Measurements from ENCODE around the gene AVPR2. TPM values are rescaled to one million over a fixed set of nuclear protein-coding genes. Genes with fewer than 3 reads are reported as not detected.

Gene AVPR2
- total and polyA plus RNA-seq, 2 donors (not counting 1 experiment from before 2014, with no cell fraction given): 0.12 TPM; not detected in 1

GRCh38 chrX:153873282-153874084 lies 31.0 kb upstream of the AVPR2 start:
- H2AFZ ChIP-seq (ENCODE audit: insufficient read depth, low read depth, low read length, poor library complexity, severe bottlenecking): no peak overlapping the region
- no peak overlapping the region for H3K27ac ChIP-seq (ENCODE audit: low read length in 2 of 2)
- Mint-ChIP-seq H3K4me1 (peaks cover 9% of the 10 kb centered on the region), H3K27ac (no peak overlapping the region), H3K27me3 (peaks cover 14% of the 10 kb centered on the region), H3K4me3 (no peak overlapping the region), H3K9me3 (ENCODE audit: insufficient read depth) (no peaks in the 10 kb centered on the region)
- no peak for TF ChIP-seq EZH2 (IDR thresholded peaks at IDR 0.05; ENCODE audit: borderline replicate concordance, insufficient read depth, low read depth, low read length, poor library complexity, severe bottlenecking)
- no peak for TF ChIP-seq CTCF (IDR thresholded peaks at IDR 0.05)
- no peak overlapping the region for H3K4me2 ChIP-seq (replicated peaks; ENCODE audit: low read depth, low read length, poor library complexity, severe bottlenecking)
- ChIA-PET POLR2A (no interaction called here), CTCF (no interaction called here)
- peaks cover 0 to 3% of the 10 kb centered on the region in 2 donors for H3K4me1 ChIP-seq (ENCODE audit: control insufficient read depth in 2 of 2, insufficient read depth in 2 of 2, low read length in 2 of 2)
- no peak for DNase-seq
- intact Hi-C loops (cut with micrococcal nuclease): no loop called here
- WGBS (ENCODE audit: insufficient coverage): 40% methylated on average over 3 of the region's 7 CpGs
- no peaks in the 10 kb centered on the region for H4K20me1 ChIP-seq (ENCODE audit: control insufficient read depth, insufficient read depth, low read length, poor library complexity, severe bottlenecking)
- no peak overlapping the region for H3K9ac ChIP-seq (ENCODE audit: low read length)
- no peak for ATAC-seq (ENCODE audit: low read depth)
- no peak overlapping the region for H3K4me3 ChIP-seq (ENCODE audit: control extremely low read depth in 1 of 5, extremely low read depth in 1 of 5, insufficient read depth in 1 of 5, low read depth in 2 of 5, low read length in 4 of 5)
- peaks cover 0 to 3% (median 0%) of the 10 kb centered on the region in 3 donors for H3K9me3 ChIP-seq (ENCODE audit: control extremely low read depth in 1 of 3, control insufficient read depth in 2 of 3, insufficient read depth in 1 of 3, low read length in 2 of 3)
- H3K36me3 ChIP-seq (replicated peaks in 1 of 2; ENCODE audit: control extremely low read depth in 1 of 2, control insufficient read depth in 1 of 2, extremely low read depth in 1 of 2, insufficient read depth in 2 of 2, low read length in 1 of 2): no peaks in the 10 kb centered on the region
- H3K79me2 ChIP-seq (ENCODE audit: control insufficient read depth, insufficient read depth, low read length): no peaks in the 10 kb centered on the region
- H3K27me3 ChIP-seq (replicated peaks in 1 of 4; ENCODE audit: control extremely low read depth in 1 of 4, control insufficient read depth in 3 of 4, insufficient read depth in 4 of 4, low read length in 3 of 4): peaks cover 0 to 21% (median 4%) of the 10 kb centered on the region in 4 experiments

- ATAC-seq (ENCODE audit: low read depth) (no peak), DNase-seq (no peak)
- peaks cover 14% of the 10 kb centered on the region for H3K4me1 Mint-ChIP-seq
- no peak overlapping the region for H3K4me3 Mint-ChIP-seq
- POLR2A ChIA-PET: no interaction called here
- H3K27ac Mint-ChIP-seq: no peak overlapping the region
- H3K27ac ChIP-seq (ENCODE audit: low read length in 2 of 2): no peak overlapping the region
- TF ChIP-seq CTCF (IDR thresholded peaks at IDR 0.05) (no peak), EZH2 (IDR thresholded peaks at IDR 0.05; ENCODE audit: borderline replicate concordance, insufficient read depth, low read depth, low read length, poor library complexity, severe bottlenecking) (no peak)
- peaks cover 0 to 26% (median 4%) of the 10 kb centered on the region in 4 experiments for H3K27me3 ChIP-seq (replicated peaks in 1 of 4; ENCODE audit: control extremely low read depth in 1 of 4, control insufficient read depth in 3 of 4, insufficient read depth in 4 of 4, low read length in 3 of 4)
- H3K4me3 ChIP-seq (ENCODE audit: control extremely low read depth in 1 of 5, extremely low read depth in 1 of 5, insufficient read depth in 1 of 5, low read depth in 2 of 5, low read length in 4 of 5): no peak overlapping the region
- peaks cover 0 to 3% (median 0%) of the 10 kb centered on the region in 3 donors for H3K9me3 ChIP-seq (ENCODE audit: control extremely low read depth in 1 of 3, control insufficient read depth in 2 of 3, insufficient read depth in 1 of 3, low read length in 2 of 3)
- H3K9me3 Mint-ChIP-seq (ENCODE audit: insufficient read depth): no peaks in the 10 kb centered on the region
- no peaks in the 10 kb centered on the region for H3K36me3 ChIP-seq (replicated peaks in 1 of 2; ENCODE audit: control extremely low read depth in 1 of 2, control insufficient read depth in 1 of 2, extremely low read depth in 1 of 2, insufficient read depth in 2 of 2, low read length in 1 of 2)
- no peak overlapping the region for H3K9ac ChIP-seq (ENCODE audit: low read length)
- intact Hi-C loops (cut with micrococcal nuclease): no loop called here
- H3K79me2 ChIP-seq (ENCODE audit: control insufficient read depth, insufficient read depth, low read length): no peaks in the 10 kb centered on the region
- H2AFZ ChIP-seq (ENCODE audit: insufficient read depth, low read depth, low read length, poor library complexity, severe bottlenecking): no peak overlapping the region
- 70% methylated on average over 2 of the region's 3 CpGs for WGBS (ENCODE audit: insufficient coverage)
- no peak overlapping the region for H3K4me2 ChIP-seq (replicated peaks; ENCODE audit: low read depth, low read length, poor library complexity, severe bottlenecking)
- H3K27me3 Mint-ChIP-seq: peaks cover 18% of the 10 kb centered on the region
- peaks cover 4 to 7% of the 10 kb centered on the region in 2 donors for H3K4me1 ChIP-seq (ENCODE audit: control insufficient read depth in 2 of 2, insufficient read depth in 2 of 2, low read length in 2 of 2)
- no peaks in the 10 kb centered on the region for H4K20me1 ChIP-seq (ENCODE audit: control insufficient read depth, insufficient read depth, low read length, poor library complexity, severe bottlenecking)
- CTCF ChIA-PET: no interaction called here
These were observed 30.4 kb upstream of the AVPR2 start for GRCh38 chrX:153874085-153874365.
